Osteocyte (in vitro differentiated cells): ENCODE measurements around the gene MGST2. TPM values are rescaled to one million over a fixed set of nuclear protein-coding genes. Genes with fewer than 3 reads are reported as not detected.

ENCODE experiments used
- DNase-seq: peaks from one replicate; pipeline ENCODE4 v3.0.0; 2021; ENCODE audit warnings: mixed read lengths; ENCODE audit not compliant: unreplicated experiment; ENCODE audit errors: extremely low spot score
- H3K27ac Mint-ChIP-seq: one replicate; pipeline ENCODE4 v1.8.0; 2021; ENCODE audit warnings: mild to moderate bottlenecking, mixed read lengths; ENCODE audit not compliant: unreplicated experiment
- H3K27me3 Mint-ChIP-seq: one replicate; pipeline ENCODE4 v1.8.0; 2021; ENCODE audit warnings: mixed read lengths; ENCODE audit not compliant: unreplicated experiment
- H3K36me3 Mint-ChIP-seq: one replicate; pipeline ENCODE4 v1.8.0; 2021; ENCODE audit warnings: mixed read lengths; ENCODE audit not compliant: unreplicated experiment
- H3K4me1 Mint-ChIP-seq: one replicate; pipeline ENCODE4 v1.8.0; 2021; ENCODE audit warnings: mixed read lengths; ENCODE audit not compliant: unreplicated experiment
- H3K4me3 Mint-ChIP-seq: one replicate; pipeline ENCODE4 v1.8.0; 2021; ENCODE audit warnings: mild to moderate bottlenecking, moderate library complexity, mixed read lengths; ENCODE audit not compliant: unreplicated experiment
- H3K9me3 Mint-ChIP-seq: one replicate; pipeline ENCODE4 v1.8.0; 2021; ENCODE audit warnings: mixed read lengths; ENCODE audit not compliant: unreplicated experiment
- total RNA-seq: library from RNA; stranded (reverse); gene quantifications from 2 replicates; pipeline ENCODE4 v1.2.1, GENCODE V29; 2021
- TF ChIP-seq, protein P1 (sequence below): fragments of 200-600 bp; sonication (generic); IDR thresholded peaks from 2 replicates; pipeline ENCODE4 v1.5.0; 2021; ENCODE audit warnings: antibody characterized with exemption, mild to moderate bottlenecking, moderate library complexity

The MGST2 gene
- total RNA-seq, 1 donor from 2014 or later: 29.9 TPM

DNA sequence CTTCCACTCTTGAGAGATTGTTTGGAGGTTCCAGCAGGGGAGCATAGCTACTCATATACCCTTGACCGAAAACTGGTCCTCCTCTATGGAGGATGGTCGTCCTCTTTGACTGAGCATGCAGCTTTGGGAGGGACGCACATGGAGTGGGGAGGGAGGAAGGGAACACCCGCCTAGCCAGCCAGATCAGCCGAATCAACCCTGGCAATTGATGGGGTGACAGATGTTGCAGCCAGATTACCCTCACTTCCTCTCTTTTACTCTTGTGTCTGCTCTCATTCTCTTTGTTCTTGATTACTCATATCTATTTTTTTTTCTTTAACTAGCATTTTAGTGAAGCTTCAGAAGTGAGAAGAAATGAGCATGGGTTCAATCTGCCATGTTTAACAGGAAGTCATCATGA is 19.6 kb downstream of the MGST2 start:
- TF ChIP-seq, protein P1, sequence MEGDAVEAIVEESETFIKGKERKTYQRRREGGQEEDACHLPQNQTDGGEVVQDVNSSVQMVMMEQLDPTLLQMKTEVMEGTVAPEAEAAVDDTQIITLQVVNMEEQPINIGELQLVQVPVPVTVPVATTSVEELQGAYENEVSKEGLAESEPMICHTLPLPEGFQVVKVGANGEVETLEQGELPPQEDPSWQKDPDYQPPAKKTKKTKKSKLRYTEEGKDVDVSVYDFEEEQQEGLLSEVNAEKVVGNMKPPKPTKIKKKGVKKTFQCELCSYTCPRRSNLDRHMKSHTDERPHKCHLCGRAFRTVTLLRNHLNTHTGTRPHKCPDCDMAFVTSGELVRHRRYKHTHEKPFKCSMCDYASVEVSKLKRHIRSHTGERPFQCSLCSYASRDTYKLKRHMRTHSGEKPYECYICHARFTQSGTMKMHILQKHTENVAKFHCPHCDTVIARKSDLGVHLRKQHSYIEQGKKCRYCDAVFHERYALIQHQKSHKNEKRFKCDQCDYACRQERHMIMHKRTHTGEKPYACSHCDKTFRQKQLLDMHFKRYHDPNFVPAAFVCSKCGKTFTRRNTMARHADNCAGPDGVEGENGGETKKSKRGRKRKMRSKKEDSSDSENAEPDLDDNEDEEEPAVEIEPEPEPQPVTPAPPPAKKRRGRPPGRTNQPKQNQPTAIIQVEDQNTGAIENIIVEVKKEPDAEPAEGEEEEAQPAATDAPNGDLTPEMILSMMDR: no peak
- Mint-ChIP-seq H3K4me1 (peaks cover 8% of the 10 kb centered on the region), H3K4me3 (no peak overlapping the region)

DNA sequence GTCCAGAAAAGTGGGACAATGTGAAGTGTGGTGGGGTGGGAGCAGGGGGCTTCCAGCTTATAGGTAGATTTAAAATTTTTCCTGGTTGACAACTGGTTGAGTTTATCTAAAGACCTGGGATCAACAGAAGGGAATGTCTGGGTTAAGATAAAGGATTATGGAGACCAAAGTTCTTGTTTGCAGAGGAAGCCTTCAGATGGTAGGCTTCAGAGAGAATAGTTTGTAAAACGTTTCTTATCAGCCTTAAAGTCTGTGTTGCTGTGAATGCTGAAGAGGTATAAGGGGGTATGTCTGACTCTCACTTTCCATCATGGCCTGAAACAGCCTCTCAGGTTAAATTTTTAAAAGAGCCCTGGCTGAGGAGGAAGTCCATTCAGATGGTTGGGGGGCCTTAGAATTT is 20.5 kb downstream of the MGST2 start:
- Mint-ChIP-seq H3K27me3 (no peaks in the 10 kb centered on the region), H3K36me3 (peaks cover 15% of the 10 kb centered on the region), H3K9me3 (no peaks in the 10 kb centered on the region), H3K4me3 (no peak overlapping the region), H3K4me1 (peaks cover 8% of the 10 kb centered on the region), H3K27ac (no peak overlapping the region)
- TF ChIP-seq, protein P1: no peak
- no peak for DNase-seq

More for the DNA sequence above, 19.6 kb downstream of the MGST2 start:
- DNase-seq: no peak
- no peaks in the 10 kb centered on the region for H3K9me3 Mint-ChIP-seq
- H3K27me3 Mint-ChIP-seq: no peaks in the 10 kb centered on the region
- peaks cover 22% of the 10 kb centered on the region for H3K36me3 Mint-ChIP-seq
- H3K27ac Mint-ChIP-seq: no peak overlapping the region

DNA sequence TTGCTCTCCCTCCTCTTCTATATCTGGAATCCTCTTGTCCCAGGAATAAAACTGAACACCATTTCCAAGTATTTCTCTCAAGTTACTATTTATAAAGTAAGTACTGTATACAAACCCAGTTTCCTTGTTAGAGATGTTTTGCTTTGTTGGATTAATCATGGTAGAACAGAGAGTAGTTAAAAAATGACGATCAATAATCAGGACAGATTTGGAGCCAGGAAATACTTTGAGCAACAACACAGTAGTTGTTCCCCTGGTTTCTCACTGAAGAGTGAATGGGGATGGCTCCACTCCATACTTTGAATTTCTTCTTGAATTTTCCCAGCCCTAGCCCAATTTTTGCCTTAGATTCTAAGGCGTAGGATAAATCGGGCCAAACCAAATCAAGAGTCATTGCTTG is 21.4 kb downstream of the MGST2 start:
- Mint-ChIP-seq H3K4me3 (no peak overlapping the region), H3K27ac (no peak overlapping the region), H3K27me3 (no peaks in the 10 kb centered on the region), H3K9me3 (no peaks in the 10 kb centered on the region), H3K4me1 (peaks cover 8% of the 10 kb centered on the region), H3K36me3 (peaks cover 14% of the 10 kb centered on the region)
- TF ChIP-seq, protein P1: no peak
- no peak for DNase-seq

DNA sequence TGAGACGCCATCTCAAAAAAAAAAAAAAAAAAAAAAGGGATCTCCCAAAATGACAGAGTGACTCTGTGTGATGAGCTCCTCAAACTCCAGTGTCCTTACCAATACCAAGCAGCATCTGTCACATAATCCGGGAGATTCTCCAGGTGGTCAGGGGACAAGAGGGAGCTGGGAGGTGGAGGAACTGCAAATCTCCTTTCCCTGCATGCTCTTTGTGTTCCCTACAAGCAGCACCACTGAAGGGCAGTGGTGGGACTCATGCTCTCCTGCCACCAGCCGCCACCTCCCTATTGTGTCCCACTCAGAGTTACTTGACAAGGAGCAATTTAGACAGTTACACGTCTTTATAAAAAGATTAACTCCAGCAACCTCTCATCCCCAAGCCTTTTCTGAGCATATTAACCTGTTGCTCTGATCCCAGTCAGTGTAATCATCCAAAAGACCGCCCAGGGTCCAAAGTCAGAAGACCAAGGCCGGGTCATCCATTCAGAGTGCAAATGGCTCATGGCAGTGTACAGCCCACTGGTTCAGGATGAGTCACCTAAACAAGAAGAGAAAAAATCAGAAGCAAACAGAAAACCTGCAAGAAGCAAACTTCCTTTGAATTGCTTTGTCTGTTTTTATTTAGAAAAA is 23.6 kb downstream of the MGST2 start:
- peaks cover 8% of the 10 kb centered on the region for H3K36me3 Mint-ChIP-seq
- H3K27me3 Mint-ChIP-seq: no peaks in the 10 kb centered on the region
- no peaks in the 10 kb centered on the region for H3K9me3 Mint-ChIP-seq
- no peaks in the 10 kb centered on the region for H3K4me1 Mint-ChIP-seq
- no peak overlapping the region for H3K4me3 Mint-ChIP-seq
- TF ChIP-seq, protein P1: no peak
- H3K27ac Mint-ChIP-seq: no peak overlapping the region
- no peak for DNase-seq

DNA sequence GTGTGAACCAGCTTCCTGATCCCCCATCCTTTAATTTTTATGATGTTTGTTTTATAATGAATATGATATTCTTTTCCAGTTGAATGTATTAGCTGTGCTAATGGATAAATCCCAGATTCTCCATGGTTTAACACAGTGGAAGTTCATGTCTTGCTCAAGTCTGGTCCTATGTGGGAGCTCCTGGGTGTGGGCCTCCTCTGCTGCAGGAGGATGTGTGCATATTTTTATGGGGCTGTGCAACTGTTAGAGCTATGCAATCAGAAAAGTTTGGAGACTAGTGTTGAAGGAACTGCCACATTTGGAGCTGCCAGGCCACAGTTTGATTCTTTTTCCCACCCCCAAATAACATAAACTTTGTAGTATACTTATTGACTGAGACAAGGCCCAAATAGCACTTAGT is 24.8 kb downstream of the MGST2 start:
- H3K9me3 Mint-ChIP-seq: no peaks in the 10 kb centered on the region
- peaks cover 5% of the 10 kb centered on the region for H3K36me3 Mint-ChIP-seq

More for the DNA sequence above, 24.8 kb downstream of the MGST2 start:
- H3K27me3 Mint-ChIP-seq: no peaks in the 10 kb centered on the region
- TF ChIP-seq, protein P1: no peak
- H3K4me1 Mint-ChIP-seq: no peaks in the 10 kb centered on the region
- H3K27ac Mint-ChIP-seq: no peak overlapping the region
- no peak overlapping the region for H3K4me3 Mint-ChIP-seq
- no peak for DNase-seq
